GM12874 (cell line): ENCODE data around the gene NEAT1.
A peak's percentile ranks its signal among the peaks of the same experiment; 100 is the strongest.

Source experiments
- CTCF ChIP-seq: IDR thresholded peaks from 2 replicates; pipeline ENCODE4 v1.5.1; 2011; ENCODE audit warnings: low read depth, mild to moderate bottlenecking, control low read depth, low read length, moderate library complexity; ENCODE audit not compliant: insufficient read depth

Gene NEAT1

DNA sequence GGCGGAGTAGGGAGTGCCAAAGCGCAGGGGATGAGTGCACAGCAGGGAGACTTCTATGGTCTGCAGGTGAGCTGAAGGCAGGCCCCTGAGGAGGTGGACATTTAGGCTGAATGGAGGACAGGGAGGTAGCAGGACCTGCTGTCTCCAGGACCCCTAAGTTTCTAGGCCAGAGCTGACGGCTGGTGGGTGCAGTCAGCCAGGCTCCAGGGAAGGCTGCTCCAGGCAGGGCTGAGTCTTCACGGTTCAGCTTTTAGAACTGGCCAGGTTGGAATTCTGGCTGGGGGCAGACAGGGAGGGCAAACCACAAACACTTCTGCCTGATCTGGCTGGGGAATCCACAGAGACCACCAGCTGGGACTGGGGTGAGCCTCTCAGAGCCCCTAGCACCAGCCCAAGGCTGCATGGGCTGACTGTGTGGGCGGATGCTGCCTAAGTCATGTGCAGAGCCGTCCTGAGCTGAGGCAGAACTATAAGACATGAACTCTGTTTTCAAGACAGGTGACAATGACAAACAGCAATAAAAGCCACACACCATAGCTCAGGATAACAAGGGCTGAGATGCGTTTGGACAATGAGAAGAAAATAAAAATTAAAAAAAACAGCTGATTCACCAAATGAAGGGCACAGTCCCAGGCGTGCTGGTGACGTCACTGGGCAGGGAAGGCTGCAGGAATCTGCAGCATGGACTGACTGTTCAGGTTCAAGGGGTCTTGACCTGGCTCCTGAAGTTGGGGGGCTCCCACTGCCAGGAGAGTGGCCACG lies 65.9 kb downstream of the NEAT1 start:
- no peak for TF ChIP-seq CTCF

DNA sequence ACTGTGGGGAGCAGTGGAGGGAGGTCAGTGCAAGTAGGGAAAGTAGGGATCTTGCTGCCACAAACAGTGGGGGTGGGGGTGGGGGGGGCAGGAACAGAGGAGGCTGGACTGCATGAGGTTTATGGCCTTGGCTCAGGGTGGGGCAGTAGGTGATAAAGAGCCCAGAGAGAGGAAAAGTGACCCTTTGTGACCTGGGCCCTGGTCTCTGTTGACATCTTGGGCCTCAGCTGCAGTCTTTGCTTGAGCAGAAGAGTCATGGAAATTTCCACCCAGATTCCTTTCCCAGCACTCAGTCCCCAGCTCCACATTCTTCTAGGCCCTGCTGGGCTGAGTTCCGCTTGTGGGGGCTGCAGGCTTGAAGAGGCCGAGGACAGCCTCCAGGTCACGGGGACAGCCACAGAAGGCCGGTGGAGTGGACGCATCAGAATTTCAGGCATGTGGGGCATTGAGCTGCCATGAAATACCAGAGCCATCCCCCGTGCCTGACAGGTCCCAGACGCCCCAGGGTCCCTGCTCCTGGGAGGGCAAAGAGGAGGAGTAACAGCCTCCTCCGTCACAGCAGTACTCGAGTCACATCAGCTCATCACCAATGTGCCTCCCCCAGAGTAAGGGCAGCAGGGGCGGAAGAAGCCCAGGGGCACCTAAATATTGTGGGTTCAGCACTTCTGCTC lies 66.6 kb downstream of the NEAT1 start:
- no peak for TF ChIP-seq CTCF

GRCh38 chr11:65489706-65490320 lies 67.2 kb downstream of the NEAT1 start:
- no peak for TF ChIP-seq CTCF

DNA sequence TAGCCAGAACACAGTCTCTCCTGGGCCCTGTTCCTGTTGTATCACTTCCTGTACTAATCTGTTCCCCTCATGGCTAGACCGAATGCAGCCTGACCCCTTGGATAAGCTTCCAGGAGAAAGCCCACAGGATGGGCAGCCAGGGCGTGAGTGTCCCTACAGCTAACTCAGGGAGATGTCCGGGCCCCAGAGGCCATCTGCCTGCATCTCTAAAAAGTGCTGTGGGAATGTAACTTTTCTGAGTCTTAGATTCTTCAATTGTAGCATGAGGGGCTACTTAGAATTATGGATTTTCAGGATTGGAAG lies 68.5 kb downstream of the NEAT1 start:
- TF ChIP-seq CTCF, result no peak

GRCh38 chr11:65491614-65492386 lies 69.2 kb downstream of the NEAT1 start:
- no peak for TF ChIP-seq CTCF

- TF ChIP-seq CTCF, result 0 out of 2 replicates have a peak, but pooled peaks have one; percentile 4
Observed at GRCh38 chr11:65492387-65492636, 69.7 kb downstream of the NEAT1 start.

GRCh38 chr11:65492637-65493366 lies 70.2 kb downstream of the NEAT1 start:
- no peak for TF ChIP-seq CTCF
